ENCODE results near the gene DDX27. TPM values are rescaled to one million over a fixed set of nuclear protein-coding genes. Genes with fewer than 3 reads are reported as not detected.

Gene DDX27
- total and polyA plus RNA-seq, 2 of the 8 experiments (the other 6 are each of a cell fraction or from before 2014, with no cell fraction given), result 42.7 to 51.0 TPM

GRCh38 chr20:49228676-49229075, 9.5 kb downstream of the DDX27 start:
- peaks cover 0 to 1% of the 10 kb centered on the region in 2 experiments for H4K20me1 ChIP-seq (replicated peaks in 1 of 2; ENCODE audit: control insufficient read depth in 1 of 2, insufficient read depth in 2 of 2, low read length in 2 of 2)
- no peaks in the 10 kb centered on the region; the same call in 1 of the 2 replicates for H3K79me1 ChIP-seq (ENCODE audit: low read depth, low read length)
- 91% methylated on average over 7 of the region's 9 CpGs; no CpG with 5 or more reads in 1 of the 2 experiments for WGBS, 2 experiments (ENCODE audit: extremely low coverage in 1 of 2, insufficient coverage in 1 of 2, insufficient read length in 1 of 2, insufficient replicate concordance in 2 of 2, low coverage in 1 of 2, low lambda C conversion rate in 2 of 2, missing lambda C conversion rate in 1 of 2)
- H2AFZ ChIP-seq (ENCODE audit: low read length), result no peak overlapping the region
- H3K4me2 ChIP-seq (ENCODE audit: insufficient read depth in 1 of 2, low read depth in 2 of 2, low read length in 2 of 2), result no peak overlapping the region
- no peak overlapping the region for H3K4me3 ChIP-seq (ENCODE audit: extremely low read depth in 1 of 4, insufficient read depth in 2 of 4, low read depth in 3 of 4, low read length in 4 of 4)
- H3K23ac ChIP-seq (ENCODE audit: insufficient read length), result no peak overlapping the region
- H2BK15ac ChIP-seq (ENCODE audit: low read length), result no peak overlapping the region
- no peak overlapping the region for H3K4ac ChIP-seq (replicated peaks; ENCODE audit: insufficient read length, low read depth, low read length)
- no peak overlapping the region for H4K91ac ChIP-seq (replicated peaks; ENCODE audit: insufficient read length, low read length)
- H3K18ac ChIP-seq (ENCODE audit: extremely low read depth, low read length), result no peak overlapping the region
- no peaks in the 10 kb centered on the region for H3K23me2 ChIP-seq (ENCODE audit: low read depth, low read length)
- no peak overlapping the region for H3K14ac ChIP-seq (ENCODE audit: insufficient read length)
- DNase-seq (ENCODE audit: low read depth in 1 of 2, low spot score in 2 of 2) (no peak), FAIRE-seq (no peak)
- H3K9me3 ChIP-seq (ENCODE audit: insufficient read depth in 2 of 2, low read depth in 1 of 2, low read length in 1 of 2), result no peaks in the 10 kb centered on the region
- no peak overlapping the region for H2AK5ac ChIP-seq (ENCODE audit: low read depth, low read length)
- no peak overlapping the region for H2BK12ac ChIP-seq (ENCODE audit: low read depth, low read length)
- ChIA-PET CTCF (ENCODE audit: partially characterized antibody) (interaction anchor here (0.6 to 5.1 kb wide), 7 partner anchors 9 to 156 kb away, joined by 3 to 23 read pairs (median 4); no protein-coding TSS in a partner anchor), POLR2A (ENCODE audit: partially characterized antibody) (interaction anchor here (1.1 to 1.4 kb wide), 4 partner anchors 9 to 22 kb away, joined by 3 to 5 read pairs (median 4); no protein-coding TSS in a partner anchor)
- no peak overlapping the region for H4K8ac ChIP-seq (ENCODE audit: extremely low read depth, insufficient read depth, low read length)
- no peaks in the 10 kb centered on the region for H3K27me3 ChIP-seq (replicated peaks in 1 of 4; ENCODE audit: control insufficient read depth in 3 of 4, extremely low read depth in 1 of 4, insufficient read depth in 3 of 4, low read length in 3 of 4)
- H2BK120ac ChIP-seq (replicated peaks; ENCODE audit: low read depth, low read length), result no peak overlapping the region
- no peak overlapping the region for H2BK5ac ChIP-seq (ENCODE audit: low read depth, low read length)
- no peak overlapping the region for H2BK20ac ChIP-seq (ENCODE audit: low read length)
- H3K27ac ChIP-seq (ENCODE audit: low read depth, low read length), result no peak overlapping the region
- no peak overlapping the region for H3K56ac ChIP-seq (replicated peaks; ENCODE audit: insufficient read length, low read depth, low read length)
- H3K36me3 ChIP-seq (ENCODE audit: control insufficient read depth in 2 of 4, insufficient read depth in 4 of 4, low read length in 3 of 4), result peaks cover 38 to 72% (median 61%) of the 10 kb centered on the region in 4 experiments
- H4K5ac ChIP-seq (ENCODE audit: insufficient read length, low read depth, low read length), result no peak overlapping the region
- no peaks in the 10 kb centered on the region for H3K79me2 ChIP-seq (ENCODE audit: control insufficient read depth in 1 of 2, insufficient read depth in 2 of 2, low read length in 2 of 2)
- TF ChIP-seq BCL11A (IDR thresholded peaks at IDR 0.05; ENCODE audit: low read depth in 2 of 2, low read length in 2 of 2) (no peak), BACH1 (IDR thresholded peaks at IDR 0.05; ENCODE audit: low read length) (no peak), MAX (IDR thresholded peaks at IDR 0.05) (no peak), ZNF274 (IDR thresholded peaks at IDR 0.05; ENCODE audit: borderline replicate concordance, extremely low read depth, low read length) (no peak), SIRT6 (IDR thresholded peaks at IDR 0.05; ENCODE audit: low read length) (no peak), CTBP2 (IDR thresholded peaks at IDR 0.05; ENCODE audit: borderline replicate concordance, insufficient read depth, insufficient read length, low read length) (no peak), RXRA (IDR thresholded peaks at IDR 0.05; ENCODE audit: insufficient read depth, low read depth, low read length) (no peak), TAF7 (optimal IDR thresholded peaks at IDR 0.05; ENCODE audit: borderline replicate concordance, low read depth, low read length) (no peak), GTF2F1 (IDR thresholded peaks at IDR 0.05; ENCODE audit: borderline replicate concordance, low read depth, low read length) (no peak), YY1 (IDR thresholded peaks at IDR 0.05; ENCODE audit: low read depth, low read length) (no peak), HDAC6 (IDR thresholded peaks at IDR 0.05; ENCODE audit: low read depth, low read length) (no peak), SP2 (IDR thresholded peaks at IDR 0.05; ENCODE audit: low read length) (no peak)
- H3K4me1 ChIP-seq (replicated peaks in 1 of 4; ENCODE audit: control insufficient read depth in 3 of 4, insufficient read depth in 4 of 4, low read length in 3 of 4), result no peaks in the 10 kb centered on the region
- H3K9ac ChIP-seq (replicated peaks in 1 of 4; ENCODE audit: extremely low read depth in 1 of 4, low read depth in 3 of 4, low read length in 3 of 4), result no peak overlapping the region

Data from H1 (cell line).